Stimulated activated CD8-positive, alpha-beta memory T cell treated with anti-CD3 and anti-CD28 coated beads, Interleukin-2, amount 100 ng/mL, for 48 hours (primary cell): Measurements from ENCODE around the gene TTC27.
"Not testable (repeated sequence)": the region's sequence is repeated elsewhere in the genome, so short reads cannot be mapped to it uniquely, and the experiment has no call there.

Experiments used
- DNase-seq, 2 donors: peaks; one replicate each; pipeline ENCODE4 v3.0.0-alpha.2; 2020; ENCODE audit warnings: low read depth in 2 of 2

Gene TTC27

GRCh38 chr2:32807662-32808061 is 179.8 kb downstream of the TTC27 start:
- no peak for DNase-seq

- DNase-seq = no peak
These were observed 183.2 kb downstream of the TTC27 start for GRCh38 chr2:32810909-32811495.

- DNase-seq = no peak
These were observed 183.8 kb downstream of the TTC27 start for GRCh38 chr2:32811696-32812095.

GRCh38 chr2:32812316-32812715 is 184.5 kb downstream of the TTC27 start:
- no peak for DNase-seq

- DNase-seq = no peak
These were observed 192.2 kb downstream of the TTC27 start for GRCh38 chr2:32820088-32820487.

GRCh38 chr2:32820701-32821100 is 192.9 kb downstream of the TTC27 start:
- DNase-seq = no peak

- DNase-seq = no peak
These were observed 196.4 kb downstream of the TTC27 start for GRCh38 chr2:32824070-32824809.

GRCh38 chr2:32825291-32825712 is 197.5 kb downstream of the TTC27 start:
- DNase-seq = no peak

- no peak for DNase-seq
These were observed 202.3 kb downstream of the TTC27 start for GRCh38 chr2:32830196-32830595.

GRCh38 chr2:32832821-32833220 is 205.0 kb downstream of the TTC27 start:
- no peak for DNase-seq

GRCh38 chr2:32833709-32834108 is 205.9 kb downstream of the TTC27 start:
- DNase-seq = no peak

- DNase-seq = no peak
These were observed 207.3 kb downstream of the TTC27 start for GRCh38 chr2:32835148-32835547.

- no peak for DNase-seq
These were observed 209.1 kb downstream of the TTC27 start for GRCh38 chr2:32836933-32837332.

- DNase-seq = no peak
These were observed 210.6 kb downstream of the TTC27 start for GRCh38 chr2:32838418-32838817.

GRCh38 chr2:32838949-32839348 is 211.1 kb downstream of the TTC27 start:
- no peak for DNase-seq

GRCh38 chr2:32841931-32842898 is 214.4 kb downstream of the TTC27 start:
- DNase-seq = no peak

- no peak for DNase-seq
These were observed 215.8 kb downstream of the TTC27 start for GRCh38 chr2:32843699-32844098.

- no peak for DNase-seq
These were observed 216.4 kb downstream of the TTC27 start for GRCh38 chr2:32844253-32844652.

- DNase-seq = not testable (repeated sequence)
These were observed 218.4 kb downstream of the TTC27 start for GRCh38 chr2:32846274-32846673.

- DNase-seq = no peak
These were observed 219.9 kb downstream of the TTC27 start for GRCh38 chr2:32847734-32848133.

- DNase-seq = no peak
These were observed 221.8 kb downstream of the TTC27 start for GRCh38 chr2:32849456-32850194.
